SK-N-SH treated with all-trans-retinoic acid at 6 μM for 48 hours (cell line): ENCODE results near the gene TICRR.

Experiments used
- ATAC-seq: fragments of 200-7000 bp; cut with Tn5 transposase; 3 replicates; pipeline ENCODE4 v1.9.1; 2020; ENCODE audit warnings: mild to moderate bottlenecking, moderate library complexity
- BACH2 ChIP-seq: fragments of 250-450 bp; sonication (Bioruptor Pico); IDR thresholded peaks from 2 replicates; pipeline ENCODE4 v1.9.0; 2021; ENCODE audit warnings: mild to moderate bottlenecking, borderline replicate concordance
- CSDC2 ChIP-seq: fragments of 250-450 bp; sonication (Bioruptor Pico); IDR thresholded peaks from 2 replicates; pipeline ENCODE4 v1.5.0; 2020; ENCODE audit warnings: mild to moderate bottlenecking, moderate library complexity
- ESRRG ChIP-seq: fragments of 250-450 bp; sonication (Bioruptor Pico); IDR thresholded peaks from 2 replicates; pipeline ENCODE4 v1.6.1; 2021; ENCODE audit warnings: mild to moderate bottlenecking
- GLIS3 ChIP-seq: fragments of 250-450 bp; sonication (Bioruptor Pico); IDR thresholded peaks from 2 replicates; pipeline ENCODE4 v1.5.0; 2020; ENCODE audit warnings: mild to moderate bottlenecking, moderate library complexity
- OSR1 ChIP-seq: fragments of 250-450 bp; sonication (Bioruptor Pico); IDR thresholded peaks from 2 replicates; pipeline ENCODE4 v1.8.0; 2022; ENCODE audit warnings: moderate library complexity, mild to moderate bottlenecking, inconsistent platforms
- PPARA ChIP-seq: fragments of 250-450 bp; sonication (Bioruptor Pico); IDR thresholded peaks from 2 replicates; pipeline ENCODE4 v1.5.0; 2020; ENCODE audit warnings: mild to moderate bottlenecking, borderline replicate concordance
- RARB ChIP-seq: fragments of 250-450 bp; sonication (Bioruptor Pico); IDR thresholded peaks from 2 replicates; pipeline ENCODE4 v1.8.0; 2021; ENCODE audit warnings: mild to moderate bottlenecking, moderate library complexity
- SNAI2 ChIP-seq: fragments of 250-450 bp; sonication (Bioruptor Pico); IDR thresholded peaks from 2 replicates; pipeline ENCODE4 v1.5.0; 2020; ENCODE audit warnings: mild to moderate bottlenecking, moderate library complexity
- TCF4 ChIP-seq: fragments of 250-450 bp; sonication (Bioruptor Pico); IDR thresholded peaks from 2 replicates; pipeline ENCODE4 v1.8.0; 2021; ENCODE audit warnings: mild to moderate bottlenecking, moderate library complexity, borderline replicate concordance
- TOX ChIP-seq: fragments of 250-450 bp; sonication (Bioruptor Pico); IDR thresholded peaks from 2 replicates; pipeline ENCODE4 v1.8.0; 2021; ENCODE audit warnings: mild to moderate bottlenecking, moderate library complexity, borderline replicate concordance
- ZC3H10 ChIP-seq: fragments of 250-450 bp; sonication (Bioruptor Pico); IDR thresholded peaks from 2 replicates; pipeline ENCODE4 v1.5.1; 2021; ENCODE audit warnings: mild to moderate bottlenecking, moderate library complexity
- ZFP3 ChIP-seq: fragments of 250-450 bp; sonication (Bioruptor Pico); IDR thresholded peaks from 2 replicates; pipeline ENCODE4 v1.5.0; 2020; ENCODE audit warnings: mild to moderate bottlenecking, moderate library complexity
- ZFP30 ChIP-seq: fragments of 450-650 bp; formaldehyde crosslinking; IDR thresholded peaks from 2 replicates; pipeline ENCODE4 v1.5.0; 2022; ENCODE audit warnings: mild to moderate bottlenecking, moderate library complexity
- ZNF565 ChIP-seq: fragments of 450-650 bp; formaldehyde crosslinking; conservative IDR thresholded peaks from 2 replicates; pipeline ENCODE4 v1.5.0; 2020; ENCODE audit warnings: low read depth, mild to moderate bottlenecking, moderate library complexity
- ZNF70 ChIP-seq: fragments of 450-650 bp; formaldehyde crosslinking; IDR thresholded peaks from 2 replicates; pipeline ENCODE4 v1.5.0; 2020; ENCODE audit warnings: mild to moderate bottlenecking, moderate library complexity
- ZNF8 ChIP-seq: fragments of 450-650 bp; formaldehyde crosslinking; IDR thresholded peaks from 2 replicates; pipeline ENCODE4 v1.5.0; 2020; ENCODE audit warnings: mild to moderate bottlenecking, moderate library complexity
- TF ChIP-seq, protein P1 (sequence below): fragments of 250-450 bp; sonication (Bioruptor Pico); IDR thresholded peaks from 2 replicates; pipeline ENCODE4 v1.5.1; 2020; ENCODE audit warnings: low read depth, mild to moderate bottlenecking, moderate library complexity
- TF ChIP-seq, protein P2 (sequence below): fragments of 250-450 bp; sonication (Bioruptor Pico); IDR thresholded peaks from 2 replicates; pipeline ENCODE4 v1.5.1; 2021; ENCODE audit warnings: mild to moderate bottlenecking, moderate library complexity
- TF ChIP-seq, protein P3 (sequence below): fragments of 250-450 bp; sonication (Bioruptor Pico); IDR thresholded peaks from 2 replicates; pipeline ENCODE4 v1.5.0; 2020; ENCODE audit warnings: mild to moderate bottlenecking, moderate library complexity
- TF ChIP-seq, protein P4 (sequence below): fragments of 250-450 bp; sonication (Bioruptor Pico); IDR thresholded peaks from 2 replicates; pipeline ENCODE4 v1.8.0; 2020; ENCODE audit warnings: mild to moderate bottlenecking, moderate library complexity, borderline replicate concordance

Gene TICRR

DNA sequence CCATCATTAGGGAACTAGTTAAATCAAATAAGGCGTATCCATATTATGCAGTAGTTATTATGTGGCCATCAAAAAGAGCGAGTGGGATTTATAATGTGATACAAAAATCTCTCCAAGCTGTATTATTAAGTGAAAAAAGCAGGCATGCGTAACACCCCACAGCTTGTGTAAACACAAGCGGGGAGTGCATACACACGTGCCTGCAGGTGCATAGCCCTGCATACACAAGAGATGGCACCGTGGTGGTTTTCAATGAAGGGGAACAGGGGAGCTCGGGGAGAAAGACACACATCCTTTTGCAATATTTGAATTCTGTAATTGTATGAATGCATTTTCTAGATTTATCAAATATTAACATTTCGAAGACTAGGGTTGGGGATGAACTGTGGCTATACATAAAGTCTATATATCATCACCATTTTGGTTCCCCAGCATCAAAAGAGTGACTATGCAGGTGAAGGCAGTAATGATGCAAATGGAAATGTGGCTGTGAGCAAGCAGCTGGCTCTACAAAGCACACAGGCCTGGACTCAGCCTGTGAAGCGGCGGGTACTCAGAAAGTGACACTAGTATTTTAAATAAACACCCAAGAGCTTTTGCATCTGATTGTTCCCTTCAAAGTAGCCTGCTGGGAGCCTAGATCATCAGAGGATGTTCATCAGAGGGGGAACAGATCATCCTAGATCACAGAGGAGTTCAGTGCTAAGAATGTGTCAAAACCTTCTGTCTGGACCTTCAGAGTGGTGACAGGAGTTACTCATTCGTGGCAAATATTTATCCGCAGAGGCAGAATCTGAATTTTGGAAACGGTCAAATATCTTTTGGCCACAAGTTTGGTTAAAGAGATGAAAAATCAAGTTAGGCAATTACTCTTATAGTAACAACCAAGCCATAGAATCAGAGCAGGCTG, 89.4 kb downstream of the TICRR start:
- no peak for ATAC-seq
- TF ChIP-seq ZC3H10 (CRISPR knock-in tag) (no peak), TCF4 (CRISPR knock-in tag) (no peak), BACH2 (no peak), OSR1 (no peak), ZNF70 (CRISPR knock-in tag) (no peak), ZNF8 (CRISPR knock-in tag) (no peak), TOX (no peak), ZFP30 (no peak), ESRRG (no peak), ZNF565 (no peak), RARB (CRISPR knock-in tag) (no peak), SNAI2 (no peak), ZFP3 (CRISPR knock-in tag) (no peak)
- TF ChIP-seq, protein P1, sequence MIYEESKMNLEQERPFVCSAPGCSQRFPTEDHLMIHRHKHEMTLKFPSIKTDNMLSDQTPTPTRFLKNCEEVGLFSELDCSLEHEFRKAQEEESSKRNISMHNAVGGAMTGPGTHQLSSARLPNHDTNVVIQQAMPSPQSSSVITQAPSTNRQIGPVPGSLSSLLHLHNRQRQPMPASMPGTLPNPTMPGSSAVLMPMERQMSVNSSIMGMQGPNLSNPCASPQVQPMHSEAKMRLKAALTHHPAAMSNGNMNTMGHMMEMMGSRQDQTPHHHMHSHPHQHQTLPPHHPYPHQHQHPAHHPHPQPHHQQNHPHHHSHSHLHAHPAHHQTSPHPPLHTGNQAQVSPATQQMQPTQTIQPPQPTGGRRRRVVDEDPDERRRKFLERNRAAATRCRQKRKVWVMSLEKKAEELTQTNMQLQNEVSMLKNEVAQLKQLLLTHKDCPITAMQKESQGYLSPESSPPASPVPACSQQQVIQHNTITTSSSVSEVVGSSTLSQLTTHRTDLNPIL (CRISPR knock-in tag), result no peak

DNA sequence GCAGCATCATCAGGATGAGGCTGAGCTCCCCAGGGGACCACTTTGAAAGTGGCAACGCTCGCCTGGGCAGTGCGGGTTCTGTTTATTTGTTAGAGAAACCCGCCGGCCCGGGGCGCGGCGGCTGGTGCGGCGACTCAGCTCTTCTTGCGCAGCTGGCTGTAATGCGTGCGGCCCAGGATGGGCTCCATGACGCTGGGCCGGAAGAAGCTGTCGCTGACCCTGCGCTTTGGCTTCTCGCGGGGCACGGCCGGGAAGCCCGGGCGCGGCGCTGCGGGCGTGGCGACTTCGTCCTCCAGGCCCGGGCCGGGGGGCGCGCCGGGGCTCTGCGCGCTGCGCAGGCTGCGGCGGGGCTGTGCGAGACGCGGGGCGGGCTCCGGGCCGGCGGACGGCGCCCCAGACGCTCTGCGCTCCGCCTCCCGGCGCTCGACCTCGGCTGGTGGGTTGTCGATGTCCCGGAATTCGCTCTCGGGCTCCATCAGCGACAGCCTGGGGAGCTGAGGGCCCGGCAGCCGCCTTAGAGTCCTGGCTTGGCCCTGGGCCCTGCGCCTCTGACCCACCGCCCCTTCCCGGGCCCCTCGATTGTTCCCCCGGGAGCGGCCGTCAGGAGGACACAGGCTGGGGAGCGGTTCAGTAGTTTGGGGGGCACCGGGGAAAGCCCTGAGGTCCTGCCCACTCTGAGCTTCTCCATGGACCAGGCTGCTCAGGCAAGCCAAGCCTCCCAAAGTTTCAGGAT, 90.3 kb downstream of the TICRR start:
- peak; percentile 25 for ATAC-seq
- no peak for TF ChIP-seq ZNF70 (CRISPR knock-in tag)
- no peak for TF ChIP-seq RARB (CRISPR knock-in tag)
- no peak for TF ChIP-seq ZFP3 (CRISPR knock-in tag)
- no peak for TF ChIP-seq ZNF8 (CRISPR knock-in tag)
- TF ChIP-seq ZC3H10 (CRISPR knock-in tag), result no peak
- TF ChIP-seq SNAI2, result no peak
- TF ChIP-seq, protein P2, sequence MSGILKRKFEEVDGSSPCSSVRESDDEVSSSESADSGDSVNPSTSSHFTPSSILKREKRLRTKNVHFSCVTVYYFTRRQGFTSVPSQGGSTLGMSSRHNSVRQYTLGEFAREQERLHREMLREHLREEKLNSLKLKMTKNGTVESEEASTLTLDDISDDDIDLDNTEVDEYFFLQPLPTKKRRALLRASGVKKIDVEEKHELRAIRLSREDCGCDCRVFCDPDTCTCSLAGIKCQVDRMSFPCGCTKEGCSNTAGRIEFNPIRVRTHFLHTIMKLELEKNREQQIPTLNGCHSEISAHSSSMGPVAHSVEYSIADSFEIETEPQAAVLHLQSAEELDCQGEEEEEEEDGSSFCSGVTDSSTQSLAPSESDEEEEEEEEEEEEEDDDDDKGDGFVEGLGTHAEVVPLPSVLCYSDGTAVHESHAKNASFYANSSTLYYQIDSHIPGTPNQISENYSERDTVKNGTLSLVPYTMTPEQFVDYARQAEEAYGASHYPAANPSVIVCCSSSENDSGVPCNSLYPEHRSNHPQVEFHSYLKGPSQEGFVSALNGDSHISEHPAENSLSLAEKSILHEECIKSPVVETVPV, result no peak
- no peak for TF ChIP-seq CSDC2 (CRISPR knock-in tag)
- no peak for TF ChIP-seq BACH2
- no peak for TF ChIP-seq GLIS3 (CRISPR knock-in tag)
- no peak for TF ChIP-seq PPARA
- no peak for TF ChIP-seq ESRRG
- TF ChIP-seq ZNF565, result no peak
- TF ChIP-seq, all 23 proteins: peak for 0

DNA sequence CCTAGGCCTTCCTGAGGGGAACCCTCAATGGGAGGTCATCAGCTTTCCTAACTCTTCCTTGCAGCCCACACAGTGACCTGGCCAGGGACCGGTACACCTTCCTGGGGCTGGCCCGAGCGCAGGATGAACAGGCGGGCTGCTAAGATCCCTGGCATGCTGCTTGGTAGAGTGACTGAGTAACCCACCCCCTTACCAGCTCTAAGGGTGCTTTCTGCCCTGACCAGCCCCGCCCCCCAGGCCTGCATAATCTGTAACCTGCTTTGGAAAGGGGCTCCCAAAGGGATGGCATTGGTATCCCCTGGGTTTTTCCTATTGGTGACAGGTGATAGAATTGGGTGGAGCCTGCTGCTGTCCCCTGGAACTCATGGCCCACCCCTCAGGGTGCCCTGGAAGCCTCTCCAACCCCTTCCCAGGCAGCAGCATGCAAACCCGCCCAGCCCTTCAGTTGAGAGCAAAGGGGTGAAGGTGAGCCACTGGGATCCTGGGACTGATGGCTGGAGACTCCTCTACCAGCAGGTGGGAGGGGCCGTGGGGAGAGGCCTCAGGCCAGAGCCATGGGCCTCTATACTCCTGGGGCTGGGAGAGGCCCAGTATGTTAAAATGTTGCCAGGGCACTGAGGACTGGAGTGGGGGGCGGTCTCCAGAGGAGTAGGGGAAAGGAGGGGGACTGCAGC, 91.1 kb downstream of the TICRR start:
- TF ChIP-seq PPARA (no peak), TCF4 (CRISPR knock-in tag) (no peak), ZFP3 (CRISPR knock-in tag) (no peak), ESRRG (no peak), OSR1 (no peak), ZC3H10 (CRISPR knock-in tag) (no peak)
- TF ChIP-seq, protein P2, result no peak
- TF ChIP-seq, protein P3, sequence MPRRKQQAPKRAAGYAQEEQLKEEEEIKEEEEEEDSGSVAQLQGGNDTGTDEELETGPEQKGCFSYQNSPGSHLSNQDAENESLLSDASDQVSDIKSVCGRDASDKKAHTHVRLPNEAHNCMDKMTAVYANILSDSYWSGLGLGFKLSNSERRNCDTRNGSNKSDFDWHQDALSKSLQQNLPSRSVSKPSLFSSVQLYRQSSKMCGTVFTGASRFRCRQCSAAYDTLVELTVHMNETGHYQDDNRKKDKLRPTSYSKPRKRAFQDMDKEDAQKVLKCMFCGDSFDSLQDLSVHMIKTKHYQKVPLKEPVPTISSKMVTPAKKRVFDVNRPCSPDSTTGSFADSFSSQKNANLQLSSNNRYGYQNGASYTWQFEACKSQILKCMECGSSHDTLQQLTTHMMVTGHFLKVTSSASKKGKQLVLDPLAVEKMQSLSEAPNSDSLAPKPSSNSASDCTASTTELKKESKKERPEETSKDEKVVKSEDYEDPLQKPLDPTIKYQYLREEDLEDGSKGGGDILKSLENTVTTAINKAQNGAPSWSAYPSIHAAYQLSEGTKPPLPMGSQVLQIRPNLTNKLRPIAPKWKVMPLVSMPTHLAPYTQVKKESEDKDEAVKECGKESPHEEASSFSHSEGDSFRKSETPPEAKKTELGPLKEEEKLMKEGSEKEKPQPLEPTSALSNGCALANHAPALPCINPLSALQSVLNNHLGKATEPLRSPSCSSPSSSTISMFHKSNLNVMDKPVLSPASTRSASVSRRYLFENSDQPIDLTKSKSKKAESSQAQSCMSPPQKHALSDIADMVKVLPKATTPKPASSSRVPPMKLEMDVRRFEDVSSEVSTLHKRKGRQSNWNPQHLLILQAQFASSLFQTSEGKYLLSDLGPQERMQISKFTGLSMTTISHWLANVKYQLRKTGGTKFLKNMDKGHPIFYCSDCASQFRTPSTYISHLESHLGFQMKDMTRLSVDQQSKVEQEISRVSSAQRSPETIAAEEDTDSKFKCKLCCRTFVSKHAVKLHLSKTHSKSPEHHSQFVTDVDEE, result no peak
- TF ChIP-seq, protein P4, sequence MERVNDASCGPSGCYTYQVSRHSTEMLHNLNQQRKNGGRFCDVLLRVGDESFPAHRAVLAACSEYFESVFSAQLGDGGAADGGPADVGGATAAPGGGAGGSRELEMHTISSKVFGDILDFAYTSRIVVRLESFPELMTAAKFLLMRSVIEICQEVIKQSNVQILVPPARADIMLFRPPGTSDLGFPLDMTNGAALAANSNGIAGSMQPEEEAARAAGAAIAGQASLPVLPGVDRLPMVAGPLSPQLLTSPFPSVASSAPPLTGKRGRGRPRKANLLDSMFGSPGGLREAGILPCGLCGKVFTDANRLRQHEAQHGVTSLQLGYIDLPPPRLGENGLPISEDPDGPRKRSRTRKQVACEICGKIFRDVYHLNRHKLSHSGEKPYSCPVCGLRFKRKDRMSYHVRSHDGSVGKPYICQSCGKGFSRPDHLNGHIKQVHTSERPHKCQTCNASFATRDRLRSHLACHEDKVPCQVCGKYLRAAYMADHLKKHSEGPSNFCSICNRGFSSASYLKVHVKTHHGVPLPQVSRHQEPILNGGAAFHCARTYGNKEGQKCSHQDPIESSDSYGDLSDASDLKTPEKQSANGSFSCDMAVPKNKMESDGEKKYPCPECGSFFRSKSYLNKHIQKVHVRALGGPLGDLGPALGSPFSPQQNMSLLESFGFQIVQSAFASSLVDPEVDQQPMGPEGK (CRISPR knock-in tag), result no peak
- ATAC-seq, result no peak
